Peyer's patch (tissue), 4 donors: ENCODE data around the gene ZFYVE19. TPM values are rescaled to one million over a fixed set of nuclear protein-coding genes. Genes with fewer than 3 reads are reported as not detected.

Experiments used
- DNase-seq, 3 donors: peaks; one replicate each; pipeline ENCODE4 v3.0.0-alpha.2; 2017 to 2019
- H3K27ac ChIP-seq, 4 donors: fragments of 200-600 bp; sonication (generic); one replicate each; pipeline ENCODE4 v1.5.1; 2016 to 2019
- H3K27me3 ChIP-seq, 2 donors: fragments of 200-600 bp; sonication (generic); one replicate each; pipeline ENCODE4 v1.5.1; 2019
- H3K36me3 ChIP-seq, 3 donors: fragments of 200-600 bp; sonication (generic); one replicate each; pipeline ENCODE4 v1.5.1; 2016 to 2019
- H3K4me1 ChIP-seq, 4 donors: fragments of 200-600 bp; sonication (generic); one replicate each; pipeline ENCODE4 v1.5.1; 2016 to 2019
- H3K4me3 ChIP-seq, 4 donors: fragments of 200-600 bp; sonication (generic); 1 replicate in 3 of 4; 2 replicates in 1 of 4; pipeline ENCODE4 v1.5.1; 2016 to 2019; ENCODE audit warnings: mild to moderate bottlenecking in 1 of 4
- H3K9me3 ChIP-seq, 4 donors: fragments of 200-600 bp; sonication (generic); one replicate each; pipeline ENCODE4 v1.5.1; 2016 to 2019; ENCODE audit warnings: mild to moderate bottlenecking in 1 of 4
- CTCF ChIP-seq, 6 experiments: fragments of 450-650 bp in 4 of 6; fragments of 200-600 bp in 2 of 6; sonication (generic) in 1 of 6; IDR thresholded peaks; one replicate each; pipeline ENCODE4 v1.5.1; 2017 to 2019; ENCODE audit warnings: antibody characterized with exemption in 6 of 6, mild to moderate bottlenecking in 3 of 6, moderate library complexity in 1 of 6
- POLR2A ChIP-seq, 2 donors: fragments of 450-650 bp; IDR thresholded peaks; one replicate each; pipeline ENCODE4 v1.5.1; 2017; ENCODE audit warnings: antibody characterized with exemption in 2 of 2, mild to moderate bottlenecking in 2 of 2, moderate library complexity in 2 of 2
- total RNA-seq, 4 donors: library from RNA; depleted of rRNA; stranded (reverse); fragments of >200 nt; gene quantifications; one replicate each; pipeline ENCODE4 v1.1.0, GENCODE V29; 2016

Gene ZFYVE19
- total RNA-seq, 4 donors from 2014 or later: 56.9 to 110 (median 79.9) TPM

GRCh38 chr15:40821195-40821594 is 14.3 kb downstream of the ZFYVE19 start:
- Histone ChIP-seq H3K27me3 (no peaks in the 10 kb centered on the region), H3K4me3 (no peak overlapping the region), H3K9me3 (no peaks in the 10 kb centered on the region), H3K36me3 (no peaks in the 10 kb centered on the region), H3K4me1 (peaks cover 0 to 9% (median 2%) of the 10 kb centered on the region in 4 donors), H3K27ac (no peak overlapping the region)
- DNase-seq: no peak
- TF ChIP-seq CTCF (IDR thresholded peaks at IDR 0.05) (no peak), POLR2A (IDR thresholded peaks at IDR 0.05) (no peak)

GRCh38 chr15:40823572-40824343 is 16.9 kb downstream of the ZFYVE19 start:
- no peak overlapping the region for H3K27ac ChIP-seq

GRCh38 chr15:40825661-40826422 is 19.0 kb downstream of the ZFYVE19 start:
- peak overlapping the region in 3 of 4 donors; percentile 25 to 75 (median 69) for H3K27ac ChIP-seq
- peaks cover 0 to 9% (median 2%) of the 10 kb centered on the region in 4 donors for H3K4me1 ChIP-seq
- H3K4me3 ChIP-seq: peak overlapping the region in 2 of 4 donors; percentile 58 to 68
- H3K9me3 ChIP-seq: no peaks in the 10 kb centered on the region
- H3K36me3 ChIP-seq: no peaks in the 10 kb centered on the region
- no peaks in the 10 kb centered on the region for H3K27me3 ChIP-seq
- peak in 2 of 3 donors; percentile 61 to 65 for DNase-seq
- TF ChIP-seq CTCF (IDR thresholded peaks at IDR 0.05) (no peak), POLR2A (IDR thresholded peaks at IDR 0.05) (no peak)

More at GRCh38 chr15:40823572-40824343, 16.9 kb downstream of the ZFYVE19 start:
- Histone ChIP-seq H3K27me3 (no peaks in the 10 kb centered on the region), H3K36me3 (no peaks in the 10 kb centered on the region), H3K9me3 (no peaks in the 10 kb centered on the region), H3K4me1 (peaks cover 0 to 9% (median 2%) of the 10 kb centered on the region in 4 donors), H3K4me3 (no peak overlapping the region)
- no peak for TF ChIP-seq POLR2A (IDR thresholded peaks at IDR 0.05)
- TF ChIP-seq CTCF (IDR thresholded peaks at IDR 0.05): no peak
- no peak for DNase-seq

GRCh38 chr15:40826423-40827075 is 19.7 kb downstream of the ZFYVE19 start:
- H3K27ac ChIP-seq: peak overlapping the region in 2 of 4 donors; percentile 25 to 75
- H3K27me3 ChIP-seq: no peaks in the 10 kb centered on the region
- H3K4me3 ChIP-seq: peak overlapping the region in 2 of 4 donors; percentile 58 to 68
- H3K9me3 ChIP-seq: no peaks in the 10 kb centered on the region
- TF ChIP-seq POLR2A (IDR thresholded peaks at IDR 0.05): no peak
- no peak for TF ChIP-seq CTCF (IDR thresholded peaks at IDR 0.05)
- H3K36me3 ChIP-seq: no peaks in the 10 kb centered on the region
- DNase-seq: no peak
- H3K4me1 ChIP-seq: peaks cover 0 to 9% (median 2%) of the 10 kb centered on the region in 4 donors

GRCh38 chr15:40828447-40829036 is 21.7 kb downstream of the ZFYVE19 start, which contains the start of gene PPP1R14D:
Gene PPP1R14D, minus strand, starts transcription at chr15:40828708. Its CDS starts 67 bp downstream, at chr15:40828641.
- Histone ChIP-seq H3K27ac (peak within 1 kb of the TSS in 3 of 4 donors; percentile 71 to 96 (median 86)), H3K36me3 (no peaks in the 10 kb centered on the region), H3K4me3 (peak within 1 kb of the TSS in 3 of 4 donors; percentile 29 to 68 (median 58)), H3K9me3 (no peaks in the 10 kb centered on the region), H3K4me1 (peaks cover 0 to 9% (median 2%) of the 10 kb centered on the region in 4 donors), H3K27me3 (no peaks in the 10 kb centered on the region)
- TF ChIP-seq POLR2A (IDR thresholded peaks at IDR 0.05): peak; percentile 91 to 95
- TF ChIP-seq CTCF (IDR thresholded peaks at IDR 0.05): peak in 4 of 6 experiments; percentile 16 to 66 (median 44)
- DNase-seq: peak in 2 of 3 donors; percentile 87 to 88
